AG09309 (cell line): ENCODE data around the gene SFXN5.

Source experiments
- DNase-seq: peaks from one replicate; pipeline ENCODE4 v3.0.0-alpha.2; 2010; ENCODE audit warnings: low read depth
- H3K4me3 ChIP-seq: 2 replicates; pipeline ENCODE4 v1.5.1; 2011; ENCODE audit warnings: mild to moderate bottlenecking, low read depth, low read length, moderate library complexity; ENCODE audit not compliant: control insufficient read depth
- CTCF ChIP-seq: IDR thresholded peaks from 2 replicates; pipeline ENCODE4 v1.5.1; 2011; ENCODE audit warnings: mild to moderate bottlenecking, low read depth, low read length, inconsistent platforms; ENCODE audit not compliant: insufficient read depth, control insufficient read depth; ENCODE audit errors: missing control alignments

Gene SFXN5

GRCh38 chr2:73033142-73033765 lies 38.3 kb downstream of the SFXN5 start:
- H3K4me3 ChIP-seq: no peak overlapping the region
- no peak for DNase-seq
- TF ChIP-seq CTCF: no peak

- no peak overlapping the region for H3K4me3 ChIP-seq
- no peak for TF ChIP-seq CTCF
- no peak for DNase-seq
Observed at GRCh38 chr2:73032702-73033097, 38.8 kb downstream of the SFXN5 start.

- no peak overlapping the region for H3K4me3 ChIP-seq
- TF ChIP-seq CTCF: no peak
- no peak for DNase-seq
Observed at GRCh38 chr2:73031725-73032701, 39.5 kb downstream of the SFXN5 start.

- no peak overlapping the region for H3K4me3 ChIP-seq
- DNase-seq: no peak
- no peak for TF ChIP-seq CTCF
Observed at GRCh38 chr2:73031095-73031678, 40.3 kb downstream of the SFXN5 start.

- DNase-seq: no peak
- no peak for TF ChIP-seq CTCF
- no peak overlapping the region for H3K4me3 ChIP-seq
Observed at GRCh38 chr2:73028841-73029240, 42.7 kb downstream of the SFXN5 start.

- no peak for TF ChIP-seq CTCF
Observed at GRCh38 chr2:73027340-73027739, 44.2 kb downstream of the SFXN5 start.

More at GRCh38 chr2:73027340-73027739, 44.2 kb downstream of the SFXN5 start:
- no peak overlapping the region for H3K4me3 ChIP-seq
- no peak for DNase-seq
